GM21786 (cell line): Measurements from ENCODE around the gene KCNC4.

Source experiments
- ATAC-seq: cut with Tn5 transposase; IDR thresholded peaks from one replicate; pipeline ENCODE4 v1.9.1; 2021; ENCODE audit not compliant: unreplicated experiment

The KCNC4 gene

DNA sequence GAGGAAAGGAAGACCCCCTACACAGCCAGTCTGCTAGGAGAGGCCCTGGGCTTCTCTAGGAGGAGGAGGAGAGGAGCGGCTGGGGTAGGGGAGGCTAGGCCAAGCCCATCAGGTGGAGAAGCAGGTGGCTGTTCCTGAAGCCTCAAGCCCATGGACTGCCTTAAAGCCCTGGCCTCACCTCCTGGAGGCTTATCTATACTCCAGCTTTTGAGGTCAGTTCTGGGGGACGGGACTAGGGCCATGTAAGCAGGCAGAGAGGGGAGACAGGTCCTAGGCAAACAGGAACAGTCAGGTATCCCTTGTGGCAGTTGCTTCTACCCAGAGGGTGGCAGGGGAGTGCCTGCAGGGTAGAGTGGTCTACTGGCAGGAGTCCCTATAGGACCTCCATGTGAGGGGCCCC lies 40.6 kb downstream of the KCNC4 start:
- no peak for ATAC-seq

DNA sequence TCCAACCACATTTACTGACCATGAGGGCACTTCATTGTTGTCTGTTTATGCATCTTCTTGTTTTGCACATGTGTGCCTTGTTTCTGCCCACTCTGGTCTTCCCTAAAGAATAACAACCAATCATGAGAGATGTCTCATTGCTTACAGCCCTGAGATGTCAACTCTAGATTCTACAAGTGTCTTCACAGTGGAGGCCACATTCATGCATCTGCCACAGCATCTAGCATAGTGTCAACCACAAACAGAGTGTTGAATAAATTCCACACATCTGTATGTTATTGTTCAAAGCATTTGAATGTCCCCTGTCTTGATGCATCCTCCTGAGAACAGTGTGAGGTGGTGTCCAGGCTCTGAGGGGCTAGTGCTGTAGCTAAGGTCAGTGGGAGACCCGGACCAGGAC lies 43.1 kb downstream of the KCNC4 start:
- no peak for ATAC-seq

DNA sequence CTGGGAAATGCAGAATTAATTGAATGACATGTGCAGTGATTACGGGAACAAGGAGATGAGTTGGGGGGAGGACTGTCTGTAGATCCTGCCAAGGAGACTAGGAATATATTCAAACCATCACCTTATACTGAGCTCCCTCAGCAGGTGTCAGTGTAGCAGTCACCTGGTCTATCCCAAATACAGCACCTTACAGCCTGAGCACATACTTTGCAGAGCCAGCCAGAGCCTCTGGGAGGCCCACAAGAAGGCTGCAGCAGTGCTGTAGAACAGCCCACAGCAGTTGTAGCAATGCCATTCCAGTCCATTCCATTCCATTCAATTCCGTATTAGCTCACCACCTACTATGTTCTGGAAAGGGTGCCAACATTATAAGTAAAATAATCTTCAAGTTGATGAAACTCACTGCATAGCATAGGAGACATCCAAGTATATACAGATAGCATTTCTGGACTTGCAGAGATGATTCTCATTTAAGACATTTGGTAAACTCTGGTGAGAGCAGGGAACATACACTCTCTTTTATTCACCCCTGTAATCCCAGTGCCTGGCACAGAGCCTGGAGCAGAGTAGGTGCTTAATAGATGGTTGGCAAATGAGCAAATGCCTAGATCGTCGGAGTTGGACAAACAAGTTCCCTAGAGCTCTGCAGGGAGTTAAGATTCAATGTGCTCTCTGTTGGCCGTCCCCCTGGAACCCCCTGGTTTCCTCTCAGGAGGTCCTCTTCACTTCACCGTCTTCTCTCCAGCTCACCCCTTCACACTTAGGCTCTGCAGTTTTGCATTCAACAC lies 44.7 kb downstream of the KCNC4 start:
- no peak for ATAC-seq

DNA sequence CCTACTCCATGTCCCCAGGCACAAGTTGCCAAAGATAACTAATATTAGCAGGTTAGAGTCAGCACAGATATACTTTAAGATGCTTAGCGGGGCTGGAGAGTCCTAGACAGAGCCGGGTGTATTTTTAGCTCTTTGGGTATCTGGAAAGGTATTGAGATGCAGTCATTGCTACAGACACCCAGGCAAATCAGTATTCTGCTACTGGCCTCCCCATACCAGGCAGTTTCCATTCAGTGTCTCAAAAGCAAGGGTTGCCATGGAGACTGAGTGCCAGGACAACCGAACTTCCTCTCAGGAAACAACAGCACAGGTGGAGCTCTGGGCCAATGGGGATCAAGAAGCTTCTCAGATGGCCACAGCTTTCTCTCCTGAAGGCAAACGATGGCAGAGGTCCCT lies 45.3 kb downstream of the KCNC4 start:
- no peak for ATAC-seq

DNA sequence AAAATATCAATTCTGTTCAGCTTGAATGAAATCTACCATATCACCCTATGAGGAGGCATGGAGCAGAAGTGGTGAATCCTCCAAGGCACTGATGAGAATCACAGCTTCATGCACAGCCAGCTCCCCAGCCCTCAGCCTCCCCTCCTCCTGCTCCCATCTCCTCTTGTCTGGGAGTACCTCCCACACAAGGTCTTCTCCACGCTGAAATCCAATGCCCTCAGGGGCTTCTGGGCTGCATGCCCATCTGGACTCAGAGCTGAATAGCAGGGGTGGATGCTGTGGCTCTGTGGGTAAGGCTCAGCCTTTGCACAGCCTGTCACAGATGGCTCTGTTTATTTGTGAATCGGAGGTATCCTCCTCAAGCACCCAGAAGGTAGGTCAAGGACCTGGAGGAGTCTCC lies 48.6 kb downstream of the KCNC4 start:
- ATAC-seq: no peak

DNA sequence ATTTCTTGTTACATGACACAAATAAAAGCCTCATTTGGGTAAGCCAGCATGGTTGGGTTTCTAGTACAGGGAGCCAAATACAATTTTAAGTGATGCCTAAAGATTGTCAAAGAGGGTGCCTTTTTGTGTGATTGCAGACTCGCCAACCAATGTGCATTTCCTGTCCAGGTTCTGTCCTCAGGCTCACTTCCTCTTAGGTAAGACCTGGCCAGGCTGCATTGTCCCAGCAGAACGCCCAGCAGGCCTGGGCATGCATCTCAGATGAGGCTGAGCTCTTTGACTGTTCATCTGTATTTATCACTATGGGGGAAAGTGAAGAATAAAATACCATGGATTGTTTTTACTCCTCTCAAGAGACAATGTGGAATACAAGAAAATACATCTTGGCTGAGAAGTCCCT lies 49.7 kb downstream of the KCNC4 start:
- no peak for ATAC-seq
